Hematopoietic multipotent progenitor cell treated with erythropoietin and hydrocortisone succinate and interleukin-3 and kit ligand, for 15 days (in vitro differentiated cells): ENCODE data around the gene AKAP13.
"Not testable (repeated sequence)": the region's sequence is repeated elsewhere in the genome, so short reads cannot be mapped to it uniquely, and the experiment has no call there.

Source experiments
- DNase-seq: peaks from one replicate; pipeline ENCODE4 v3.0.0-alpha.2; 2015; ENCODE audit warnings: low spot score

Gene AKAP13

DNA sequence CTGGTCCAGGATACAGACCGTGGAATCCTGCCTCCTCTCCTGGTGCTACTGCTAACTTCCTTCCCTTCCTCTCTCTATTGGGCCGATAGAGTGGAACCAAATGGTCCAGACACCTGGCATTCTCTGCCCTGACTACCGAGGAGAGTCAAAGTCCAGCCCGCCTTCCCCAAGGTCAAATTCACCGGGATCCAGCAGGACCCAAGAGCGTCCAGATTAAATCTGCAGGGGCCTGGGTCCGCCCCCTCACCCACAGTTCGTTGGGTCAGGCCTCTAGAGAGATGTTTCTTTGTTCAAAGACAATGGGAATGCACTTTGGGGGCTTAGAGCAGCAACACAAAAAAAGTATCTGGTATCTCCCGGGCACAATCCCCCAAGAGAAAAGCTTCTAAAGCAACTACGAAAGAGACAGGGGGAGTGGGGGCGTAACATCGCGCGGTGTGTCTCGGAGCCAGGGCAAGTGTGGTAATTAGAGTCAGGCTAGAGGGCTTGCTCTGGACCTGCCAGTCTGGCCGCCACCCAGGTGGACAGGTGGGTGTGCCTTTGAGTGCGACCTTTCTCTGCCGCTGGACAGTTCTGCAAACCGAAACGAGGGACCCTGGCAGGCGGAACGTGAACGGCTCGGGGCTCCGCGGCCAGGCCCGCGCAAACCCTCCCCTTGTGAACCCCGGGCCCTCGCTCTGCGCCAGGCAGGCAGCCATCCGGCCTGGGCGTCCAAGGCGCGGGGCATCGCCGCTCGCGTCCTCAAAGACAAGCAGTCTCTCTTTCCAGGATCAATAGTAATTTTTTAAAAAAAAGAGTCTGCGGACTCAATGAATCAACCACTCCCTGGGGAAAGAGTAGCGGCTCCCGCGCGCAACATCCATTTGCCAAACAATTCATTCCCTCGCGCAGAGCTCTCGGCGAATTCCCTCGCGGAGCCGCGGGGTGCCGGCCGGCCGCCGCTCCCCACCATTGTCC lies 413.5 kb downstream of the AKAP13 start:
- DNase-seq, result no peak

DNA sequence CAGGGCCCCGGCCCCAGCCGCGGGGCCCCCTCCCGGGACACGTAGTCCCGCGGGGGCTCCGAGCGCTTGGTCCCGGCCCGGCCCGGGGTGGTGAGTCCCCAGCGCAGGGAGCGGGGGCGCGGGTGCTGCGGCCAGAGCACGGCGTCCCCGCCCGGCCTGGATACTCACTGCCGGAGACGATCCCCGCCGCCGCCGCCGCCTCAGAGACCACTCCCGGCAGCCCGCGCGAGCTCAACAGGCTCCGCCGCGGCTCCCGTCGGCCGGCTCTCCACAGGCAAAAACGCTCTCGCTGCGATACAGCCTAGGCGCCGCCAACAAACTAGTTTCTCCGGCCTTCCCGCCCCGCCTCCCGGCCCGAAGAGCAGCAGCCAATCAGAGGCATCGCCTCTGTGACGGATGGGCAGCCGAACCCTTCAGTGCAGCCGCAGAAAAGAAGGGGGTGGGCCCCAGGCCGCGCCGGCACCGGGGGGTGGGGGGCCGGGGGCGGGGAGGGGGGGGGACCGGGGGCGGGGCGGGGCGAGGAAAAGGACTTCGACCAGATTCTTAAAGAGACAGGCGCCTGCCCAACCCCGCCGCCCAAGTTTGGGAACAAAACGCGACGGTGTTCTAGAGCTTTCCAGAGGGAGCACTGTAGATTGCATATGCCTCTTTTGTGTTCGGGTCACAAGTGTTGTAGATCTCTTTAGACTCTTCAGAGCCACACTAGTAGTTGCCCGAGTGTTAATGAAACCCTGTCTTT lies 414.4 kb downstream of the AKAP13 start, which contains the start of gene KLHL25:
Gene KLHL25 (minus strand): TSS at position 328 of the 739 bp plus-strand sequence. CDS start 25,115 bp downstream, outside the sequence.
- DNase-seq, result peak; percentile 87

DNA sequence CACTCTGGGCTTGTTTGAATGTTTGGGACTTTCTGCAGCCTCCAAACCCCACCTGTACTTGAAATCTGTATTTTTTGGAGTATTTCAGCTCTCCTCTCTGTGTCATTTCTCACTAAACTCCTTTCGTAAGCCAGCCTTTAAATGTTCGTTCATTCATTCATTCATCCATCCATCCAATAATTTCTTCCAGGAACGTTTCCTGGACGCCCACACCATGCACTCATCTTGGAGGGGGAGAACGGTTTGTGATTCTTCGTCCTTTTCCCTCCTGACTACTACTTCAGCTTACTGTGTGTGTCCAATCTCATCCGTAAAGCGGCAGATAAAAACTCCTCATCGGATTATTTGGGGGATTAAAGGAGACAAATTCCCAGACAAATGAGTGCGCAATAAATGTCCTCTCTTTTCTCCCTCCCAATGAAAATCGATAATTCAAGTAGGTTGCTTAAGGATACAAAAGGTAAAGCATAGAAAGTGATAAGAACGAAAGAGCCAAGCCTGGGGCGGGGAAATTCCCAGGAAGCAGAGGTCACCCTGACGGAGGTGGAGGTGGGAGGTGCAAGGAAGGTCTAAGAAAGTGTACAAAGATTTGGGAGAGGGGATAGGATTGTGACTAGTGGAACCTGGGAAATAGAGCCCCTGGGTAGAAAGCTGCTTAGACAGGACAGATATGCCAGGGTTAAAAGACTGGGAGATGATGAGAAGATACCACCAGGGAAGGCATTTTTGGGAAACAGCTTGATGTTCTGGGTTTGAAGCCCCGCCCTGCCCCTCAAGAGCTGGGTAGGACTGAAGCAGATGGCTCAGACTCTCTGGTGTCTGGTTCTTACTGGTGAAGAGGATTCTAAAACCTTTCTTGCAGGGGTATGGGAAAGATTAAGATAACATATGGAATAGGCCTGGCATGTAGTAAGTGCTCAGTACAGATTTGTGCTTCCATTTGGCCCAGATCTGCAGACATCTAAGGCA lies 415.2 kb downstream of the AKAP13 start:
- no peak for DNase-seq

DNA sequence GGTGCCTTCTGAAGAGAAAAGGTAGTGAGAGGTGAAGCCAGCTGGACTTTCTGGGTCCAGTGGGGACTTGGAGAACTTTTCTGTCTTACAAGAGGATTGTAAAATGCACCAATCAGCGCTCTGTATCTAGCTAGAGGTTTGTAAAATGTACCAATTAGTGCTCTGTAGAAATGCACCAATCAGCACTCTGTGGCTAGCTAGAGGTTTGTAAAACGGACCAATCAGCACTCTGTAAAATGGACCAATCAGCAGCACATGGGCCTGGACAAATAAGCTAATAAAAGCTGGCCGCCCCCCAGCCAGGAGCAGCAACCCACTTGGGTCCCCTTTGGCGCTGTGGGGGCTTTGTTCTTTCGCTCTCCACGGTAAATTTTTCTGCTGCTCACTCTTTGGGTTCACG lies 416.0 kb downstream of the AKAP13 start:
- not testable (repeated sequence) for DNase-seq
